NCI-H526 (cell line): ENCODE measurements around the gene METTL24.

Source experiments
- DNase-seq, 2 experiments: peaks; one replicate each; lab custom pipeline; 2025; lab: John Stamatoyannopoulos, UW

Gene METTL24

GRCh38 chr6:110195639-110196038 is 162.5 kb downstream of the METTL24 start:
- no peak for DNase-seq
